Neuronal stem cell (in vitro differentiated cells): Measurements from ENCODE around the gene LIMK2.

Experiments used
- DNase-seq: peaks from one replicate; pipeline ENCODE4 v3.0.0-alpha.2; 2013; ENCODE audit warnings: low spot score
- H2AFZ ChIP-seq: one replicate; pipeline ENCODE4 v1.6.1; 2013; ENCODE audit warnings: mild to moderate bottlenecking, low read length, inconsistent platforms
- H2AK5ac ChIP-seq: 2 replicates; pipeline ENCODE4 v1.6.1; 2013; ENCODE audit warnings: low read depth, mild to moderate bottlenecking, inconsistent platforms, low read length, moderate library complexity, mixed read lengths
- H2BK120ac ChIP-seq: 2 replicates; pipeline ENCODE4 v1.6.1; 2013; ENCODE audit warnings: low read depth, mild to moderate bottlenecking, inconsistent platforms, low read length, moderate library complexity, mixed read lengths
- H2BK12ac ChIP-seq: one replicate; pipeline ENCODE4 v1.6.1; 2013; ENCODE audit warnings: low read length, inconsistent platforms
- H2BK15ac ChIP-seq: 2 replicates; pipeline ENCODE4 v1.6.1; 2013; ENCODE audit warnings: mild to moderate bottlenecking, low read length, inconsistent platforms, mixed read lengths
- H2BK5ac ChIP-seq: one replicate; pipeline ENCODE4 v1.6.1; 2013; ENCODE audit warnings: inconsistent platforms, mild to moderate bottlenecking, low read length, moderate library complexity
- H3K14ac ChIP-seq: one replicate; pipeline ENCODE4 v1.6.1; 2013; ENCODE audit warnings: low read length, inconsistent platforms
- H3K18ac ChIP-seq: 2 replicates; pipeline ENCODE4 v1.6.1; 2013; ENCODE audit warnings: low read length, inconsistent platforms
- H3K23ac ChIP-seq: 2 replicates; pipeline ENCODE4 v1.6.1; 2013; ENCODE audit warnings: low read depth, mild to moderate bottlenecking, mixed read lengths, low read length, inconsistent platforms; ENCODE audit not compliant: poor library complexity
- H3K27ac ChIP-seq: replicated peaks from 3 replicates; pipeline ENCODE4 v1.5.1; 2013; ENCODE audit warnings: low read length, inconsistent platforms
- H3K27me3 ChIP-seq, 3 experiments: 2 replicates each; pipeline ENCODE4 v1.6.1; 2013; ENCODE audit warnings: low read length in 3 of 3, mild to moderate bottlenecking in 2 of 3, inconsistent platforms in 1 of 3, low read depth in 1 of 3, mixed read lengths in 1 of 3, moderate library complexity in 1 of 3; ENCODE audit not compliant: control insufficient read depth in 3 of 3, insufficient read depth in 3 of 3
- H3K36me3 ChIP-seq, 2 donors: replicated peaks in 1 of 2; 2 replicates each; pipeline ENCODE4 v1.6.1; 2013; ENCODE audit warnings: low read length in 2 of 2; ENCODE audit not compliant: control insufficient read depth in 2 of 2, insufficient read depth in 2 of 2
- H3K4ac ChIP-seq: 2 replicates; pipeline ENCODE4 v1.6.1; 2013; ENCODE audit warnings: inconsistent platforms, mild to moderate bottlenecking, low read length, moderate library complexity
- H3K4me1 ChIP-seq, 2 donors: 1 replicate in 1 of 2; 2 replicates in 1 of 2; pipeline ENCODE4 v1.6.1; 2013; ENCODE audit warnings: low read length in 2 of 2, low read depth in 1 of 2; ENCODE audit not compliant: control insufficient read depth in 2 of 2, insufficient read depth in 1 of 2
- H3K4me2 ChIP-seq: one replicate; pipeline ENCODE4 v1.6.1; 2013; ENCODE audit warnings: mild to moderate bottlenecking, low read length, inconsistent platforms; ENCODE audit not compliant: insufficient read depth, poor library complexity, severe bottlenecking
- H3K4me3 ChIP-seq, 2 donors: 2 replicates each; pipeline ENCODE4 v1.5.1; 2013; ENCODE audit warnings: low read length in 2 of 2, mild to moderate bottlenecking in 2 of 2, inconsistent platforms in 1 of 2, moderate library complexity in 1 of 2
- H3K79me1 ChIP-seq: one replicate; pipeline ENCODE4 v1.6.1; 2013; ENCODE audit warnings: low read depth, mild to moderate bottlenecking, inconsistent platforms, low read length, moderate library complexity
- H3K9ac ChIP-seq: one replicate; pipeline ENCODE4 v1.6.1; 2013; ENCODE audit warnings: mild to moderate bottlenecking, low read depth, low read length, inconsistent platforms; ENCODE audit not compliant: poor library complexity
- H3K9me3 ChIP-seq, 2 donors: replicated peaks in 1 of 2; 2 replicates each; pipeline versions ENCODE3 to v1.6.1; 2013; ENCODE audit warnings: low read length in 2 of 2, mild to moderate bottlenecking in 2 of 2, inconsistent platforms in 1 of 2, low read depth in 1 of 2, mixed read lengths in 1 of 2, moderate library complexity in 1 of 2; ENCODE audit not compliant: control insufficient read depth in 2 of 2, insufficient read depth in 1 of 2
- H4K8ac ChIP-seq: one replicate; pipeline ENCODE4 v1.6.1; 2013; ENCODE audit warnings: low read depth, mild to moderate bottlenecking, inconsistent platforms, low read length, moderate library complexity
- H4K91ac ChIP-seq: one replicate; pipeline ENCODE4 v1.6.1; 2013; ENCODE audit warnings: low read length, low read depth, mild to moderate bottlenecking, inconsistent platforms; ENCODE audit not compliant: poor library complexity
- WGBS, 2 donors: extraction: QIAGEN DNeasy Blood & Tissue Kit; methylation state at CpG; one replicate each; pipeline ENCODE4 v1.1.7; 2013; ENCODE audit warnings: missing lambda C conversion rate in 2 of 2, mixed read lengths in 1 of 2; ENCODE audit not compliant: insufficient read length in 2 of 2, insufficient replicate concordance in 1 of 2; ENCODE audit errors: extremely low coverage in 2 of 2; 5-methylcytosine and 5-hydroxymethylcytosine counted together

Gene LIMK2

GRCh38 chr22:31302006-31302405, 89.9 kb downstream of the LIMK2 start:
- no peaks in the 10 kb centered on the region for H3K79me1 ChIP-seq
- no peak overlapping the region for H2AK5ac ChIP-seq
- H3K9me3 ChIP-seq: no peaks in the 10 kb centered on the region
- no peak overlapping the region for H3K23ac ChIP-seq
- no peak overlapping the region for H2BK5ac ChIP-seq
- no peaks in the 10 kb centered on the region for H3K27me3 ChIP-seq
- H3K27ac ChIP-seq: no peak overlapping the region
- no peaks in the 10 kb centered on the region for H3K36me3 ChIP-seq
- H3K4me1 ChIP-seq: peaks cover 0 to 2% of the 10 kb centered on the region in 2 donors
- H3K4me2 ChIP-seq: no peak overlapping the region
- no peak overlapping the region for H2BK12ac ChIP-seq
- no peak overlapping the region for H2BK120ac ChIP-seq
- no peak overlapping the region for H3K4ac ChIP-seq
- H2BK15ac ChIP-seq: no peak overlapping the region
- H3K9ac ChIP-seq: no peak overlapping the region
- H3K18ac ChIP-seq: no peak overlapping the region
- no peak overlapping the region for H3K4me3 ChIP-seq
- H4K8ac ChIP-seq: no peak overlapping the region
- H3K14ac ChIP-seq: no peak overlapping the region
- no peak overlapping the region for H2AFZ ChIP-seq
- no peak overlapping the region for H4K91ac ChIP-seq
- DNase-seq: no peak

GRCh38 chr22:31302537-31302936, 90.4 kb downstream of the LIMK2 start:
- no peak overlapping the region for H3K27ac ChIP-seq
- H2BK120ac ChIP-seq: no peak overlapping the region

GRCh38 chr22:31305194-31305593, 93.1 kb downstream of the LIMK2 start:
- DNase-seq: no peak
- no peak overlapping the region for H3K4ac ChIP-seq
- no peak overlapping the region for H2AFZ ChIP-seq
- H3K4me3 ChIP-seq: no peak overlapping the region
- no peak overlapping the region for H3K18ac ChIP-seq
- no peaks in the 10 kb centered on the region for H3K4me1 ChIP-seq
- no peak overlapping the region for H3K23ac ChIP-seq
- no peak overlapping the region for H3K9ac ChIP-seq
- H3K4me2 ChIP-seq: no peak overlapping the region
- H2BK5ac ChIP-seq: no peak overlapping the region
- H3K27ac ChIP-seq: no peak overlapping the region
- H3K9me3 ChIP-seq: no peaks in the 10 kb centered on the region
- no peak overlapping the region for H4K8ac ChIP-seq
- no peaks in the 10 kb centered on the region for H3K27me3 ChIP-seq
- H2BK12ac ChIP-seq: no peak overlapping the region
- no peaks in the 10 kb centered on the region for H3K36me3 ChIP-seq
- no peak overlapping the region for H2AK5ac ChIP-seq
- H3K79me1 ChIP-seq: no peaks in the 10 kb centered on the region
- no peak overlapping the region for H3K14ac ChIP-seq
- H4K91ac ChIP-seq: no peak overlapping the region
- H2BK120ac ChIP-seq: no peak overlapping the region
- no peak overlapping the region for H2BK15ac ChIP-seq
- no CpG with 5 or more reads among the region's 3 CpGs for WGBS, 2 donors

More at GRCh38 chr22:31302537-31302936, 90.4 kb downstream of the LIMK2 start:
- no peak overlapping the region for H2BK5ac ChIP-seq
- no peak overlapping the region for H3K18ac ChIP-seq
- no peak overlapping the region for H3K4ac ChIP-seq
- no peak overlapping the region for H3K4me2 ChIP-seq
- no peak overlapping the region for H4K8ac ChIP-seq
- H3K36me3 ChIP-seq: no peaks in the 10 kb centered on the region
- no peaks in the 10 kb centered on the region for H3K27me3 ChIP-seq
- DNase-seq: no peak
- H3K4me3 ChIP-seq: no peak overlapping the region
- H3K79me1 ChIP-seq: no peaks in the 10 kb centered on the region
- H3K9ac ChIP-seq: no peak overlapping the region
- no peak overlapping the region for H3K23ac ChIP-seq
- H4K91ac ChIP-seq: no peak overlapping the region
- H2BK12ac ChIP-seq: no peak overlapping the region
- no peak overlapping the region for H2BK15ac ChIP-seq
- H2AFZ ChIP-seq: no peak overlapping the region
- H3K9me3 ChIP-seq: no peaks in the 10 kb centered on the region
- no peak overlapping the region for H3K14ac ChIP-seq
- no peaks in the 10 kb centered on the region for H3K4me1 ChIP-seq
- no CpG with 5 or more reads among the region's 3 CpGs for WGBS, 2 donors
- no peak overlapping the region for H2AK5ac ChIP-seq

GRCh38 chr22:31308181-31308580, 96.1 kb downstream of the LIMK2 start:
- no peaks in the 10 kb centered on the region for H3K36me3 ChIP-seq
- no peak overlapping the region for H3K27ac ChIP-seq
- no peak for DNase-seq
- no peak overlapping the region for H2BK120ac ChIP-seq
- no peaks in the 10 kb centered on the region for H3K27me3 ChIP-seq
- no peak overlapping the region for H3K18ac ChIP-seq
- H3K9ac ChIP-seq: no peak overlapping the region
- H3K4me3 ChIP-seq: no peak overlapping the region
- H4K91ac ChIP-seq: no peak overlapping the region
- no peak overlapping the region for H4K8ac ChIP-seq
- no peak overlapping the region for H2BK12ac ChIP-seq
- peak overlapping the region; percentile 27 for H2AFZ ChIP-seq
- no peak overlapping the region for H3K4ac ChIP-seq
- no peak overlapping the region for H2BK15ac ChIP-seq
- H3K23ac ChIP-seq: no peak overlapping the region
- H3K4me2 ChIP-seq: no peak overlapping the region
- no peaks in the 10 kb centered on the region for H3K79me1 ChIP-seq
- H2BK5ac ChIP-seq: no peak overlapping the region
- H2AK5ac ChIP-seq: no peak overlapping the region
- no peak overlapping the region for H3K14ac ChIP-seq
- no peaks in the 10 kb centered on the region for H3K4me1 ChIP-seq
- H3K9me3 ChIP-seq: no peaks in the 10 kb centered on the region
